GM19452 (cell line): ENCODE data around the gene KCNJ14.
"Not testable (repeated sequence)": the region's sequence is repeated elsewhere in the genome, so short reads cannot be mapped to it uniquely, and the experiment has no call there.

Experiments used
- ATAC-seq: cut with Tn5 transposase; IDR thresholded peaks from one replicate; pipeline ENCODE4 v1.9.1; 2021; ENCODE audit not compliant: unreplicated experiment

KCNJ14 gene

DNA sequence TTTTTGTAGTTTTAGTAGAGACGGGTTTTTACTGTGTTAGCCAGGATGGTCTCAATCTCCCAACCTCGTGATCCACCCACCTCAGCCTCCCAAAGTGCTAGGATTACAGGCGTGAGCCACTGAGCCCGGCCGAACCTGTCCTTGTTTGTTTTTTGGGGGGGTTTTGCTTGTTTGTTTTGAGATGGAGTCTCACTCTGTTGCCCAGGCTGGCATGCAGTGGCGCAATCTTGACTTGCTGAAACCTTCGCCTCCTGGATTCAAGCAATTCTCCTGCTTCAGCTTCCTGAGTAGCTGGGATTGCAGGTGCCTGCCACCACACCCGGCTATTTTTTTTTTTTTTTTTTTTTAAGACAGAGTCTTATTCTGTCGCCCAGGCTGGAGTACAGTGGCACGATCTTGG is 31.3 kb downstream of the KCNJ14 start:
- ATAC-seq: not testable (repeated sequence)

GRCh38 chr19:48487544-48487943 is 32.2 kb downstream of the KCNJ14 start:
- no peak for ATAC-seq

DNA sequence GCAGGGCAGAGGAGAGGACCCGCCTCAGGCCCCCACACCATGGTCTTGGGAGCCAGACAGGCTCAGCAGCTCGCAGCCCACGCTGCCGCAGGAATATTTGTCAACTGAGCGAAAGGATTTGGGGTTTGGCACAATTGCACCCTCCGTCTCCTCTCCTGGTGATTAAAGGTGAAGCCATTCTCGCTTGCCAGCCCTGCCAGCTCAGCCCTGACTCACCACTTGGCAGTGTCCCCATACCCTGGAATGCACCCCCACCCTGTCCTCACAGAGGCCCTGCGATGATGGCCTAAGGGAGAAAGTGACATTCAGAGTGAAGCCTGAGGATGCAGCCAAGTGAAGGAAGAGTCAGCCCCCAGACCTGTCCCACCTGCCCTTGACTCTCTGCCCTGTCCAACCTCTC is 32.6 kb downstream of the KCNJ14 start:
- no peak for ATAC-seq

GRCh38 chr19:48488478-48488877 is 33.1 kb downstream of the KCNJ14 start:
- ATAC-seq: not testable (repeated sequence)

GRCh38 chr19:48489608-48490216 is 34.3 kb downstream of the KCNJ14 start:
- ATAC-seq: no peak

- ATAC-seq: no peak
These were observed 35.8 kb downstream of the KCNJ14 start for GRCh38 chr19:48490981-48491792.

DNA sequence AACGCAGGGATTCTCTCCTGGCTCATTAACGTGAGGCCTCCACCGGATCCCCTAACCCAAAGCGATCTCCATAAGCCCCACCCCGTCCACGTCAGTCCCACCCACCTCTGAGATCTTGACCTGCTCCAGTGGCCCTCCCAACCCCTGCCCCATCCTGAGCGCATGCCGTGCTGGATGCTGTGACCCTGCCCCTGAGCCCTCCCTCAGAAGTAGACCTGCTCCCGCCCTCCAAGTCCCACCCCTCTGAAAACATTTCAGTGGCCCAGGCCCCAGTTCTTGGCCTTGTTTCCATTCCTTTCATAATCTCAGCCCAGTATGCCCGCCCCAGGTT is 36.4 kb downstream of the KCNJ14 start:
- ATAC-seq: no peak

GRCh38 chr19:48492925-48493717 is 37.7 kb downstream of the KCNJ14 start:
- peak; percentile 56 for ATAC-seq

- ATAC-seq: no peak
These were observed 38.5 kb downstream of the KCNJ14 start for GRCh38 chr19:48493718-48494401.

- ATAC-seq: no peak
These were observed 40.0 kb downstream of the KCNJ14 start for GRCh38 chr19:48495396-48495795.

- ATAC-seq: no peak
These were observed 41.8 kb downstream of the KCNJ14 start for GRCh38 chr19:48496959-48497727.

- ATAC-seq: no peak
These were observed 42.6 kb downstream of the KCNJ14 start for GRCh38 chr19:48497728-48498594.

DNA sequence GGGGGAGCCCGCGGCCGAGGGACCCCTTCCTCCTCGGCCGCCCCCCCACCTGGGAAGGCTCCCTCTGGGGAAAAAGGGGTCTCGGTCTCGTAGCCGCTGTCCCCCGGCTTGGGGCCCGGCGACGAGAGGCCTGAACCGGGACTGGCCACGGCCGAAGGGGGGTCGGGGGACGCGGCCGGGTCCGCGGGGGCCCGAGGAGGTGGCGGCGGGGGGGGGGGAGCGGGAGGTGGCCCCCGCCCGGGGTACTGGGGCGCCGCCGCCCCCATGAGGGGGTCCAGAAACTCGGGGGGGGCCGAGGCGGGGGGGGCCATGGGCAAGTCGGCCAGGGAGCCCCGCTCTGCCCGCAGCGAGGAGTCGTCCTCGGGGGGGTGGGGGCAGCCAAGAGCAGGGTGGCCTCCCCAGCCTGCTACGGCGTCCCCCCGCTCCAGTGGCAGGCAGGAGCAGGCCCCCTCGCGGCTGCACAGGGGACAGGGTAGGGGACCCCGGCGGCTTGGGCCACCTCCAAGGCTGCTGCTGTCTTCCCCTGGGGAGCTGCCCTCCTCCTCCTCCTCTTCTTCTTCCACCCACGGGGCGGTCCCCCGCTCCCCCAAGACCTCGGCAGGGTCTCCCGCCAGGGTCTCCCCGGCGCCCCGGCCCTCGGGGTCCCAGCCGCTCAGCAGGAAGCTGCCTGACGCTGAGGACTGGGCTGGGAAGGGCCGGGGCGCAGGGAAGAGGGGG is 43.4 kb downstream of the KCNJ14 start:
- ATAC-seq: no peak

DNA sequence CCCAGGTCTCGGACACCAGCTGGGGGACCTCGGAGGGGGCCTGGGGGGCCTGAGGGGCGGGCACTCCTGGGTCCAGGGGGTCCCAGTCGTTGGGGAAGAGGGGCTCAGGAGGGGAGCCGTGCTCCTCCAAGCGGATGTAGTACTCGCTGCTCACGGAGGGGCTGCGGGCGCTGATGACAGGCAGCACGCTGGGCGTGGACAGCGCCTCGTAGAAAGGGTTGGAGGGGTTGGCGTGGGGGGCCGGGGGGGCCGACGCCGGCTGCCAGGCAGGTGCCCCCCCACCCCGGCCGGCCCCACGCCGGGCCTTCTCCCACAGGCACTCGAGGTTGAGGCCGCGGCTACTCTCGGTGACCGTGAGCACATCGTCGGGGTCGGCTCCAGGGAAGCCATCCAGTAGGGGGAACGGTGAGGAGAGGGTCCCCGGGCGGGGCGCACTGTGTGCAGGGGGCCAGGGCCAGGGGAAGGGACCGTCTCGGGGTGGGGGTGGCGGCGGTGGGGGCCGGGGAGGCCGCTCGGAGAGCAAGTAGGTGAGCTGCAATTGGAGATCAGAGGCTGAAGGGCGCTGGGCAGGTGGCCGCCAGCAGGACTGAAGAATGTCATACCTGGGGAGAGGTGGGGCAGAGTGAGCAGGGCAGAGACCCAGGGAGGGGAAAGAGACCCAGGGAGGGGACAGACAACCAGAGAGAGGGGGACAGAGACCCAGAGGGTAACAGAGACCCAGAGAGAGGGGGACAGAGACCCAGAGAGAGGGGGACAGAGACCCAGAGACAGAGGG is 44.1 kb downstream of the KCNJ14 start:
- no peak for ATAC-seq

- ATAC-seq: no peak
These were observed 45.6 kb downstream of the KCNJ14 start for GRCh38 chr19:48500830-48501493.

DNA sequence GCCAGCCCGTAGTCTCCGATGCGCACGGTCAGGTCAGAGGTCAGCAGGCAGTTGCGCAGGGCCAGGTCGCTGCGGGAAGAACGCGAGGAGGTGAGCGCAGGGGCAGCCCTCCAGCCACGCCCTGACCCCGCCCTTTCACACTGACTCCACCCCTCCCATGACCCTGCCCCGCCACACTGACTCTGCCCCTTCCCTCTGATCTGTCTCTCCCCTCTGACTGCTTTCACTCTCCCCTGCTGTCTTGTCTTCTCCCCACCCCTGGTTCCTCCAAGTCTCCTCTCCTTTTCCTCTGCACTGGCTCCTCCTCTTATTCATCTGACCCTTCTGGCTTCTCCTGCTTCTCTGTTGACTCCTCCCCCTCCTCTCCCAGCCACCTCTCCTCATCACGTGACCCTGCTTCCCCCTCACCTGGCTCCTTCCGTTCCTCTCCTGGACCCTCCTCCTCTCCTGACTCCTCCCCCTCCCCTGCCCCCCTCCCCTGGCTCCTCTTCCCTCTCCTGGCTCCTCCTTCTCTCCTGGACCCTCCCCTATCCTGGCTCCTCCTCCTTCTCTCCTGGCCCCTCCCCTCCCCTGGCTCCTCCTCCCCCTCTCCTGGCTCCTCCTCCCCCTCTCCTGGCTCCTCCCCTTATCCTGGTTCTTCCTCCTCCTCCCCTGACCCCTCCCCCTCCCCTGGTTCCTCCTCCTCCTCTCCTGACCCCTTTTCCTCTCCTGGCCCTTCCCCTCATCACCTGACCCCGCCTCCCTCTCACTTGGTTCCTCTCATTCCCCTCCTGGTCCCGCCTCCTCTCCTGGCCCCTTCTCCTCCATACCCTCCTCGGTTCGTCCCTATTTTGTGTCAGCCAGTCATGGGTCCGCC is 46.3 kb downstream of the KCNJ14 start:
- no peak for ATAC-seq
